ENCODE data around the gene MRPL49.

GRCh38 chr11:65117206-65118096 lies 4.7 kb upstream of the MRPL49 start, which contains the start of gene ZNHIT2:
- no peak for TF ChIP-seq POLR2A (IDR thresholded peaks at IDR 0.05)
- TF ChIP-seq CTCF (IDR thresholded peaks at IDR 0.05), result peak; percentile 92 to 97 (median 96)
- peak; percentile 84 to 99 for TF ChIP-seq POLR2AphosphoS5 (IDR thresholded peaks at IDR 0.05; ENCODE audit: insufficient read depth in 1 of 2, low read depth in 1 of 2)

Measured in vagina (tissue), 2 donors.